Coronary artery (tissue), 2 donors: ENCODE data around the gene GSTT4.

Experiments
- DNase-seq: peaks from one replicate; pipeline ENCODE4 v3.0.0-alpha.2; 2017; ENCODE audit warnings: low spot score
- H3K27ac ChIP-seq, 2 donors: fragments of 200-600 bp; sonication (generic); one replicate each; pipeline ENCODE4 v1.5.1; 2016 to 2019
- H3K4me3 ChIP-seq: fragments of 200-600 bp; sonication (generic); 2 replicates; pipeline ENCODE4 v1.5.1; 2016; ENCODE audit warnings: mild to moderate bottlenecking, moderate library complexity
- TF ChIP-seq, protein P1 (sequence below): fragments of 200-600 bp; sonication (generic); IDR thresholded peaks from one replicate; pipeline ENCODE4 v1.5.1; 2019; ENCODE audit warnings: antibody characterized with exemption

The GSTT4 gene

GRCh38 chr22:24033731-24034130 is 28.5 kb upstream of the GSTT4 start:
- H3K27ac ChIP-seq = no peak overlapping the region
- TF ChIP-seq, protein P1, sequence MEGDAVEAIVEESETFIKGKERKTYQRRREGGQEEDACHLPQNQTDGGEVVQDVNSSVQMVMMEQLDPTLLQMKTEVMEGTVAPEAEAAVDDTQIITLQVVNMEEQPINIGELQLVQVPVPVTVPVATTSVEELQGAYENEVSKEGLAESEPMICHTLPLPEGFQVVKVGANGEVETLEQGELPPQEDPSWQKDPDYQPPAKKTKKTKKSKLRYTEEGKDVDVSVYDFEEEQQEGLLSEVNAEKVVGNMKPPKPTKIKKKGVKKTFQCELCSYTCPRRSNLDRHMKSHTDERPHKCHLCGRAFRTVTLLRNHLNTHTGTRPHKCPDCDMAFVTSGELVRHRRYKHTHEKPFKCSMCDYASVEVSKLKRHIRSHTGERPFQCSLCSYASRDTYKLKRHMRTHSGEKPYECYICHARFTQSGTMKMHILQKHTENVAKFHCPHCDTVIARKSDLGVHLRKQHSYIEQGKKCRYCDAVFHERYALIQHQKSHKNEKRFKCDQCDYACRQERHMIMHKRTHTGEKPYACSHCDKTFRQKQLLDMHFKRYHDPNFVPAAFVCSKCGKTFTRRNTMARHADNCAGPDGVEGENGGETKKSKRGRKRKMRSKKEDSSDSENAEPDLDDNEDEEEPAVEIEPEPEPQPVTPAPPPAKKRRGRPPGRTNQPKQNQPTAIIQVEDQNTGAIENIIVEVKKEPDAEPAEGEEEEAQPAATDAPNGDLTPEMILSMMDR = no peak
- H3K4me3 ChIP-seq = no peak overlapping the region
- DNase-seq = no peak

- Histone ChIP-seq H3K27ac (no peak overlapping the region), H3K4me3 (no peak overlapping the region)
- no peak for DNase-seq
- TF ChIP-seq, protein P1 = no peak
Measured at GRCh38 chr22:24030186-24030702, 25.0 kb upstream of the GSTT4 start.

GRCh38 chr22:24029304-24029703 is 24.1 kb upstream of the GSTT4 start:
- no peak for DNase-seq
- TF ChIP-seq, protein P1 = no peak
- Histone ChIP-seq H3K27ac (no peak overlapping the region), H3K4me3 (no peak overlapping the region)

DNA sequence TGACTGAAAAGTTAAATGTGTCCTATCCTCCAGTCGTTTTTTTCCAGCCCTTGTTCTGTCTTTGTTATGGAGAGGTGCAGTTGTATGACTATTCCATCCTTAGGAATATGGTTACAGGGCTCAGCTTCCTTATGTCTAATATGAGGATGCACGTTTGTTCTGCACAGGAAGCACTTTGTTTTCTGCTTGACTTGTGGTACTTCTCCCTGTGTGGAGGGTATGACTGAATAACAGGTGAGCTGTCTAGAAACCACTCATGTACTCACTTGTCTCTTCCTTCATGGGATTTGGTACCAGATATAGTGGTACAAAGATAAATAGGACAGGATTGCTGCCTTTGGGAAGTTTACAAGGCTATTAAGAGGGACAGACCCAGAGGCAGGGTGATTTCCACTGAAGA is 23.3 kb upstream of the GSTT4 start:
- no peak overlapping the region for H3K27ac ChIP-seq

DNA sequence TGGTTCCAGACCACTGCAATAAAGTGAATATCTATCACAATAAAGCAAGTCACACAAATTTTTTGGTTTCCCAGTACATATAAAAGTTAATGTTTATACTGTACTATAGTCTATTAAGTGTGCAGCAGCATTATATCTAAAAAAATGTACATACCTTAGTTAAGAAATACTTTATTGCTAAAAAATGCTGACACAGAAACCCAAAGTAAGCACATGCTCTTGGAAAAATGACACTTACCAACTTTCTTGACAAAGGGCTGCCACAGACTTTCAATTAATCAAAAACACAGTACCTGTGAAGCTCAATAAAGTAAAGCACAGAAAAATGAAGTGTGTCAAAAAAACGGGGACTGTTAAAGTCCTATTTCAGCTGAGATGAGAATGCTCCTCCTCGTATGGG is 22.7 kb upstream of the GSTT4 start:
- no peak overlapping the region for H3K27ac ChIP-seq
- DNase-seq = no peak
- TF ChIP-seq, protein P1 = no peak

More for the DNA sequence above, 23.3 kb upstream of the GSTT4 start:
- TF ChIP-seq, protein P1 = no peak
- H3K4me3 ChIP-seq = no peak overlapping the region
- no peak for DNase-seq

GRCh38 chr22:24027389-24027975 is 22.2 kb upstream of the GSTT4 start:
- TF ChIP-seq, protein P1 = no peak
- no peak for DNase-seq
- Histone ChIP-seq H3K4me3 (no peak overlapping the region), H3K27ac (no peak overlapping the region)

More for the DNA sequence above, 22.7 kb upstream of the GSTT4 start:
- no peak overlapping the region for H3K4me3 ChIP-seq

GRCh38 chr22:24026733-24027132 is 21.5 kb upstream of the GSTT4 start:
- no peak overlapping the region for H3K4me3 ChIP-seq
- no peak for DNase-seq
- H3K27ac ChIP-seq = no peak overlapping the region
- TF ChIP-seq, protein P1 = no peak
